GM13977 (cell line): ENCODE results near the gene SCRN1.
"Not testable (repeated sequence)": the region's sequence is repeated elsewhere in the genome, so short reads cannot be mapped to it uniquely, and the experiment has no call there.

Experiments
- DNase-seq: peaks from one replicate; pipeline ENCODE4 v3.0.0; 2012; ENCODE audit warnings: low spot score
- CTCF ChIP-seq: IDR thresholded peaks from 2 replicates; pipeline ENCODE4 v1.5.1; 2012; ENCODE audit warnings: mild to moderate bottlenecking, control low read depth; ENCODE audit not compliant: insufficient read depth; ENCODE audit errors: extremely low read depth, missing control alignments
- in situ Hi-C: fragments of 300-500 bp; cut with MboI; formaldehyde crosslinking; loops from one replicate; pipeline ENCODE4 v1.12.0; 2022; ENCODE audit warnings: low sequenced_read_pairs, low pct_unique_long_range_greater_than_20kb, mixed read lengths, inconsistent platforms; ENCODE audit not compliant: unreplicated experiment

SCRN1 gene

GRCh38 chr7:29962035-29962434 is 27.6 kb downstream of the SCRN1 start:
- in situ Hi-C loops: no loop called here
- no peak for DNase-seq
- no peak for TF ChIP-seq CTCF

GRCh38 chr7:29961611-29962010 is 28.0 kb downstream of the SCRN1 start:
- DNase-seq, in situ Hi-C loops: not testable (repeated sequence)

- no peak for TF ChIP-seq CTCF
- in situ Hi-C loops: no loop called here
- DNase-seq: no peak
These were observed 30.8 kb downstream of the SCRN1 start for GRCh38 chr7:29958667-29959358.

GRCh38 chr7:29957521-29958310 is 31.9 kb downstream of the SCRN1 start:
- no peak for DNase-seq
- no peak for TF ChIP-seq CTCF
- in situ Hi-C loops: no loop called here

- no peak for DNase-seq
- in situ Hi-C loops: no loop called here
- TF ChIP-seq CTCF: no peak
These were observed 33.1 kb downstream of the SCRN1 start for GRCh38 chr7:29956487-29956836.

- peak; percentile 48 for DNase-seq
- in situ Hi-C loops: no loop called here
- no peak for TF ChIP-seq CTCF
These were observed 33.7 kb downstream of the SCRN1 start for GRCh38 chr7:29955799-29956486.
